Sigmoid colon (tissue), 7 donors: ENCODE data around the gene CYP3A5. TPM values are rescaled to one million over a fixed set of nuclear protein-coding genes. Genes with fewer than 3 reads are reported as not detected.

Experiments
- DNase-seq: peaks from one replicate; pipeline ENCODE4 v3.0.0-alpha.2; 2019
- H3K27ac ChIP-seq, 4 donors: fragments of 200-600 bp; sonication (generic); one replicate each; pipeline ENCODE4 v1.5.1; 2016 to 2019; ENCODE audit warnings: mild to moderate bottlenecking in 1 of 4
- H3K27me3 ChIP-seq, 3 donors: fragments of 200-600 bp; sonication (generic); one replicate each; pipeline ENCODE4 v1.5.1; 2019; ENCODE audit warnings: mild to moderate bottlenecking in 1 of 3
- H3K36me3 ChIP-seq, 4 donors: fragments of 200-600 bp; sonication (generic); one replicate each; pipeline ENCODE4 v1.5.1; 2016 to 2019
- H3K4me1 ChIP-seq, 4 donors: fragments of 200-600 bp; sonication (generic); one replicate each; pipeline ENCODE4 v1.5.1; 2017 to 2019
- H3K4me3 ChIP-seq, 4 donors: fragments of 200-600 bp; sonication (generic); one replicate each; pipeline ENCODE4 v1.5.1; 2017 to 2019; ENCODE audit warnings: mild to moderate bottlenecking in 2 of 4, moderate library complexity in 1 of 4
- H3K9me3 ChIP-seq, 4 donors: fragments of 200-600 bp in 3 of 4; sonication (generic) in 3 of 4; one replicate each; pipeline versions ENCODE4 v1.5.1 to v1.6.1; 2013 to 2019
- CTCF ChIP-seq, 4 experiments: fragments of 450-650 bp in 3 of 4; fragments of 200-600 bp in 1 of 4; IDR thresholded peaks; one replicate each; pipeline ENCODE4 v1.5.1; 2016 to 2019; ENCODE audit warnings: antibody characterized with exemption in 4 of 4, mild to moderate bottlenecking in 3 of 4, moderate library complexity in 2 of 4
- EP300 ChIP-seq, 4 donors: sonication (generic); formaldehyde crosslinking; IDR thresholded peaks; one replicate each; pipeline ENCODE4 v1.6.1; 2017; ENCODE audit warnings: antibody characterized with exemption in 4 of 4
- POLR2A ChIP-seq, 2 donors: fragments of 450-650 bp; IDR thresholded peaks; one replicate each; pipeline ENCODE4 v1.6.1; 2016; ENCODE audit warnings: antibody characterized with exemption in 2 of 2, mild to moderate bottlenecking in 2 of 2, moderate library complexity in 2 of 2
- POLR2AphosphoS5 ChIP-seq, 4 donors: sonication (generic); formaldehyde crosslinking; IDR thresholded peaks; one replicate each; pipeline ENCODE4 v1.6.1; 2017; ENCODE audit warnings: antibody characterized with exemption in 4 of 4
- WGBS, 2 donors: extraction: QIAGEN DNeasy Blood & Tissue Kit; methylation state at CpG; one replicate each; pipeline ENCODE4 v1.1.7; 2013; 5-methylcytosine and 5-hydroxymethylcytosine counted together
- intact Hi-C: fragments of 100-400 bp; cut with DNase I; formaldehyde crosslinking; loops from one replicate; pipeline ENCODE4 v1.15.1; 2023
- polyA plus RNA-seq, 3 donors: library from polyadenylated mRNA; stranded (reverse); fragments of 200-250 nt; gene quantifications; one replicate each; pipeline ENCODE4 v1.2.3, GENCODE V29; 2013
- total RNA-seq, 4 donors: library from RNA; depleted of rRNA; stranded (reverse); fragments of >200 nt; gene quantifications; one replicate each; pipeline ENCODE4 v1.1.0, GENCODE V29; 2016
- donor health status: healthy with polysubstance abuse.
- donor health status: Bipolar disorder and iron deficiency.
- donor health status: healthy.

Gene CYP3A5
- total and polyA plus RNA-seq, 7 donors: 0.54 to 36.1 (median 7.5) TPM

DNA sequence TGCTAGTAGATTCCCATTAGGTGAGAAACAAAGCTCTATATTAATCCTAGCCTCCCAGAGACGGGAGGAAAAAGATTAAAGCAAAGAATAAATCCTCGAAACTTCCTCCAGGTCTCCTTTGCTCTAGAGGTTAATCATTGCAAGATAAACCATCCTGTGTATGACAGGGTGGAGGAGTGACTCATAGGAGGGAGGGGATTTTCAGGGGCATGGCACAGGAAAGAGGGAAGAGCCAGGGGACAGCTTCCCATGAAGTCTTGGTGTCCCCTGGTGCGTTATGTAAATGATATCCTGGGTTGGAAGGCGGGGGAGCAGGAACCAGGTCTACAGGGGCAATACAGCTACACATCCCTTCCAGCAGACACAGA, 780 bp downstream of the CYP3A5 start:
- 11 to 64% methylated on average over 4 of the region's 4 CpGs for WGBS, 2 donors
- Histone ChIP-seq H3K4me3 (peak overlapping the region in 1 of 4 donors; percentile 20), H3K36me3 (no peaks in the 10 kb centered on the region), H3K27me3 (no peaks in the 10 kb centered on the region), H3K4me1 (peaks cover 0 to 19% (median 13%) of the 10 kb centered on the region in 4 donors), H3K27ac (peak overlapping the region in 3 of 4 donors; percentile 52 to 57 (median 53)), H3K9me3 (no peaks in the 10 kb centered on the region)
- DNase-seq: no peak
- no peak for TF ChIP-seq CTCF (IDR thresholded peaks at IDR 0.05)
- TF ChIP-seq POLR2AphosphoS5 (IDR thresholded peaks at IDR 0.05): no peak
- TF ChIP-seq EP300 (IDR thresholded peaks at IDR 0.05): no peak
- intact Hi-C loops: no loop called here

DNA sequence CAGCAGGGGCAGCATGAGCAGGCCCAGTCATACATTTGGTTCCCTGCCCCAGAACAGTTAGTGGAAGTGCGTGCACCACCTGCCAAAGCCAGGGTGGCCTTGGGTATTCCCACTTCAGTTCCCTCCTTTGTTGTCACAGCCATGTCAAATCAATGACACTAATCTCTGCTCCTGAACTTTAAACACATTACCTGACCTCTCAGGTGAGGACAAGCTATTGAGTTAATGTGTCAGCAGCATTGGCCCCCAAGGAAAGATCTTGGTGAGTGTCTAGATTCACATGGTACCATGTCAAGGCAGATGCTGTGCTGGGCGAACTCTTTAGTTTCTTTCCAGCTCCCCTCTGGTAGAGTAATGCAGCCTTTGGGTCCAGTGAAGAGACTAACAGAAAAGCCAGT, 2.1 kb downstream of the CYP3A5 start:
- intact Hi-C loops: no loop called here
- no peak for DNase-seq
- 81 to 99% methylated on average over 2 of the region's 2 CpGs for WGBS, 2 donors

DNA sequence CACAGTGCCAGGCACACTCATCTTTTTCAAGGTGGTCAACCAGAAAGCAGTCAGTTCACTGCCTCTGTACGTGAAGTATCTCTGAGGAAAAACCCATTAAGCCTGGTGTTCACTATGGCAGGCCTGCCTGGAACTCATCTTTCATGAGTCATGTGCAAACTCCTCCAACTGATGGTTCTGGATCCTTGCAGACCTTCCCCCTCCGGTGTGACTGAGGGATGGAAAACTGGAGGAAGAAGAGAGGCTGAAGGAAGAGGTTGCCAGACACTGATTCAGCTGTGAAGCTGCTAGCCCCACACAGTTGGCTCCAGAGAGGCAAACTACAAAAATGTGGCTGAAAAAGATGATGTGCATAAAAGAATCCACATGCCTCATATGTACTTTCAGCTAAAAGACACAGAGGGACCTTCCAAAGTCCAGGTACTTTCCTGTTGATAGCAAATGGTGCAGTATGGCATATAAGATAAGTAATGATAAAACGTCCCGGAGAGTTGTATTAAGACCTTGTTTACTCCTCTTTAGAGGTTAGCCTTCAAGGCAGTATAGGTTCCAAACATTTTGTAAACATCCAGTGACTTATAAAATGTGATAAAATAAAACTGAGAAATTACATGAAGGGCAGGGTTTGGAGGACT, 2.7 kb downstream of the CYP3A5 start:
- peaks cover 0 to 7% (median 0%) of the 10 kb centered on the region in 4 donors for H3K36me3 ChIP-seq
- H3K9me3 ChIP-seq: no peaks in the 10 kb centered on the region
- peaks cover 0 to 19% (median 13%) of the 10 kb centered on the region in 4 donors for H3K4me1 ChIP-seq
- WGBS, 2 donors: 64 to 82% methylated on average over 4 of the region's 4 CpGs
- DNase-seq: no peak
- H3K4me3 ChIP-seq: no peak overlapping the region
- TF ChIP-seq POLR2AphosphoS5 (IDR thresholded peaks at IDR 0.05) (no peak), POLR2A (IDR thresholded peaks at IDR 0.05) (no peak)
- no peak overlapping the region for H3K27ac ChIP-seq
- intact Hi-C loops: no loop called here
- H3K27me3 ChIP-seq: no peaks in the 10 kb centered on the region

More for the DNA sequence above, 2.1 kb downstream of the CYP3A5 start:
- Histone ChIP-seq H3K27ac (no peak overlapping the region), H3K4me3 (no peak overlapping the region), H3K4me1 (peaks cover 0 to 19% (median 13%) of the 10 kb centered on the region in 4 donors), H3K36me3 (peaks cover 0 to 5% (median 0%) of the 10 kb centered on the region in 4 donors), H3K9me3 (no peaks in the 10 kb centered on the region), H3K27me3 (no peaks in the 10 kb centered on the region)
- TF ChIP-seq POLR2AphosphoS5 (IDR thresholded peaks at IDR 0.05): no peak
- no peak for TF ChIP-seq EP300 (IDR thresholded peaks at IDR 0.05)
- no peak for TF ChIP-seq CTCF (IDR thresholded peaks at IDR 0.05)
- TF ChIP-seq POLR2A (IDR thresholded peaks at IDR 0.05): no peak

- no peak for DNase-seq
Observed at GRCh38 chr7:99674995-99675742, 4.6 kb downstream of the CYP3A5 start.

More at GRCh38 chr7:99674995-99675742, 4.6 kb downstream of the CYP3A5 start:
- Histone ChIP-seq H3K27me3 (no peaks in the 10 kb centered on the region), H3K27ac (no peak overlapping the region), H3K9me3 (no peaks in the 10 kb centered on the region), H3K4me1 (peaks cover 0 to 18% (median 13%) of the 10 kb centered on the region in 4 donors), H3K36me3 (peaks cover 0 to 7% (median 0%) of the 10 kb centered on the region in 4 donors), H3K4me3 (no peak overlapping the region)
- intact Hi-C loops: no loop called here
- WGBS, 2 donors: 69 to 80% methylated on average over 2 of the region's 2 CpGs
- TF ChIP-seq POLR2AphosphoS5 (IDR thresholded peaks at IDR 0.05) (no peak), EP300 (IDR thresholded peaks at IDR 0.05) (no peak), CTCF (IDR thresholded peaks at IDR 0.05) (no peak), POLR2A (IDR thresholded peaks at IDR 0.05) (no peak)
